ENCODE data around the gene TPT1.

DNA sequence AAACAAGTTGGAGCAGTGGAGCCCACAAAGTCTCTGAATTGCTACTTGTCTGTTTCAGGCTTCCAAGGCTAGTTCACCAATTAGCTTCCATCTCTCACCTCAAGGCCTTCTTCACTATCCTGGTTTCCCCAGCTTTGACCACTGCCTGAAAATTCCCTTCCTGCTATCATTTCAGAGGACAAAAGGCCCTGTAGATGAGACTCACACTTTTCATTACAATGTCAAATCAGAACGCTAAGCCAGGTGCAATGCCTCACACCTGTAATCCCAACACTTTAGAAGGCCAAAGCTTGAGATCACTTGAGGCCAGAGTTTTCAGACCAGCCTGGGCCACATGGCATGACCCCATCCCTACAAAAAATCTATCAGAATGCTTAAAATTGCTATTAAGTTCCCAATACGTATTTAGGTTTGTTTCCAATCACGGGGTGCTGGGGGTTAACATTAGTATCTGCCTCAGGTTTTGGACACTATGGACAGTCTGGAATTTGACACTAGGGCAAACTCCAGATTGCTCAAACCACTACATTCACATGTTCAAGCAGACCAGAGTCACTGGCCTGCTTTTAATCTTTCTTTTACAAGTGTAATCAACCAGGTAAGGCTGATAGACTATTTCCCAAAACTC, 5.5 kb downstream of the TPT1 start:
- TF ChIP-seq, protein P1, sequence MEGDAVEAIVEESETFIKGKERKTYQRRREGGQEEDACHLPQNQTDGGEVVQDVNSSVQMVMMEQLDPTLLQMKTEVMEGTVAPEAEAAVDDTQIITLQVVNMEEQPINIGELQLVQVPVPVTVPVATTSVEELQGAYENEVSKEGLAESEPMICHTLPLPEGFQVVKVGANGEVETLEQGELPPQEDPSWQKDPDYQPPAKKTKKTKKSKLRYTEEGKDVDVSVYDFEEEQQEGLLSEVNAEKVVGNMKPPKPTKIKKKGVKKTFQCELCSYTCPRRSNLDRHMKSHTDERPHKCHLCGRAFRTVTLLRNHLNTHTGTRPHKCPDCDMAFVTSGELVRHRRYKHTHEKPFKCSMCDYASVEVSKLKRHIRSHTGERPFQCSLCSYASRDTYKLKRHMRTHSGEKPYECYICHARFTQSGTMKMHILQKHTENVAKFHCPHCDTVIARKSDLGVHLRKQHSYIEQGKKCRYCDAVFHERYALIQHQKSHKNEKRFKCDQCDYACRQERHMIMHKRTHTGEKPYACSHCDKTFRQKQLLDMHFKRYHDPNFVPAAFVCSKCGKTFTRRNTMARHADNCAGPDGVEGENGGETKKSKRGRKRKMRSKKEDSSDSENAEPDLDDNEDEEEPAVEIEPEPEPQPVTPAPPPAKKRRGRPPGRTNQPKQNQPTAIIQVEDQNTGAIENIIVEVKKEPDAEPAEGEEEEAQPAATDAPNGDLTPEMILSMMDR (IDR thresholded peaks at IDR 0.05 in 8 of 11, conservative IDR thresholded peaks at IDR 0.05 in 3 of 11): no peak
- peak in 1 of 3 donors; percentile 39 for TF ChIP-seq POLR2AphosphoS5 (IDR thresholded peaks at IDR 0.05)

Data from spleen (tissue), 7 donors.